Left lung (tissue), 10 donors: ENCODE results near the gene METAP1. TPM values are rescaled to one million over a fixed set of nuclear protein-coding genes. Genes with fewer than 3 reads are reported as not detected.
"Not testable (repeated sequence)": the region's sequence is repeated elsewhere in the genome, so short reads cannot be mapped to it uniquely, and the experiment has no call there.

Experiments used
- ATAC-seq: fragments of 200-7000 bp; cut with Tn5 transposase; one replicate; pipeline ENCODE4 v1.9.1; 2020; ENCODE audit warnings: moderate library complexity
- DNase-seq, 4 donors: peaks; one replicate each; pipeline ENCODE4 v3.0.0-alpha.2; 2013 to 2020
- H3K27ac ChIP-seq, 2 donors: fragments of 200-600 bp; sonication (generic) in 1 of 2; one replicate each; pipeline versions ENCODE4 v1.5.0 to v1.8.0; 2020 to 2021
- H3K27me3 ChIP-seq, 2 donors: fragments of 200-600 bp; sonication (generic) in 1 of 2; one replicate each; pipeline versions ENCODE4 v1.5.0 to v1.8.0; 2020 to 2021
- H3K36me3 ChIP-seq, 2 donors: fragments of 200-600 bp; sonication (generic) in 1 of 2; one replicate each; pipeline versions ENCODE4 v1.5.0 to v1.8.0; 2020 to 2021
- H3K4me1 ChIP-seq, 2 donors: fragments of 200-600 bp; one replicate each; pipeline ENCODE4 v1.8.0; 2021
- H3K4me3 ChIP-seq, 2 donors: fragments of 200-600 bp; sonication (generic) in 1 of 2; one replicate each; pipeline versions ENCODE4 v1.5.0 to v1.8.0; 2020 to 2021; ENCODE audit warnings: mild to moderate bottlenecking in 1 of 2
- H3K9me3 ChIP-seq, 2 donors: fragments of 200-600 bp; sonication (generic) in 1 of 2; one replicate each; pipeline versions ENCODE4 v1.5.0 to v1.8.0; 2020 to 2021
- CTCF ChIP-seq, 2 donors: fragments of 200-600 bp; sonication (generic) in 1 of 2; IDR thresholded peaks; one replicate each; pipeline versions ENCODE4 v1.5.0 to v1.8.0; 2021; ENCODE audit warnings: antibody characterized with exemption in 2 of 2
- intact Hi-C, 2 donors: fragments of 100-400 bp; cut with DNase I; formaldehyde crosslinking; loops; one replicate each; pipeline versions ENCODE4 v1.11.2 to v1.14.2; 2022
- microRNA-seq, 2 donors: library from miRNA; unstranded; fragments of <30 nt; microRNA quantifications; one replicate each; pipeline ENCODE4, GENCODE V29; 2019
- polyA plus RNA-seq, 6 donors: library from polyadenylated mRNA; unstranded; fragments of 120-200 nt; gene quantifications; one replicate each; pipeline ENCODE4 v1.2.1, GENCODE V29; 2013; ENCODE audit not compliant: insufficient read length in 6 of 6
- total RNA-seq, 2 donors: library from RNA; stranded (reverse); fragmentation: NEBNext Ultra II Directional; extraction: Animal tissue kit (Norgen Biotek cat#: 25700); gene quantifications; one replicate each; pipeline ENCODE4 v1.2.1, GENCODE V29; 2021
- donor health status: DM: no; HTN: yes; CAD: no.
- donor health status: DM: no; HTN: no; CAD: no.

Gene METAP1
- total and polyA plus RNA-seq, 8 donors, result 31.5 to 73.1 (median 61.5) TPM

- no peak for ATAC-seq
- intact Hi-C loops, result no loop called here
- TF ChIP-seq CTCF (IDR thresholded peaks at IDR 0.05), result no peak
Measured at GRCh38 chr4:99102634-99103033, 107.1 kb downstream of the METAP1 start.

GRCh38 chr4:99103166-99103565 is 107.6 kb downstream of the METAP1 start:
- no peak overlapping the region for H3K4me3 ChIP-seq
- TF ChIP-seq CTCF (IDR thresholded peaks at IDR 0.05), result no peak
- ATAC-seq, result no peak
- H3K27me3 ChIP-seq, result no peaks in the 10 kb centered on the region
- no peaks in the 10 kb centered on the region for H3K4me1 ChIP-seq
- intact Hi-C loops, result no loop called here
- no peaks in the 10 kb centered on the region for H3K36me3 ChIP-seq
- DNase-seq, result no peak
- H3K9me3 ChIP-seq, result no peaks in the 10 kb centered on the region
- no peak overlapping the region for H3K27ac ChIP-seq

More at GRCh38 chr4:99102634-99103033, 107.1 kb downstream of the METAP1 start:
- Histone ChIP-seq H3K27ac (no peak overlapping the region), H3K9me3 (no peaks in the 10 kb centered on the region), H3K4me3 (no peak overlapping the region), H3K36me3 (no peaks in the 10 kb centered on the region), H3K27me3 (no peaks in the 10 kb centered on the region), H3K4me1 (no peaks in the 10 kb centered on the region)
- DNase-seq, result no peak

GRCh38 chr4:99104153-99104552 is 108.6 kb downstream of the METAP1 start:
- TF ChIP-seq CTCF (IDR thresholded peaks at IDR 0.05), result no peak
- H3K4me3 ChIP-seq, result no peak overlapping the region
- ATAC-seq, result no peak
- H3K27ac ChIP-seq, result no peak overlapping the region
- H3K36me3 ChIP-seq, result no peaks in the 10 kb centered on the region
- intact Hi-C loops, result no loop called here
- DNase-seq, result no peak
- H3K27me3 ChIP-seq, result no peaks in the 10 kb centered on the region
- no peaks in the 10 kb centered on the region for H3K4me1 ChIP-seq
- no peaks in the 10 kb centered on the region for H3K9me3 ChIP-seq

- H3K36me3 ChIP-seq, intact Hi-C loops, H3K9me3 ChIP-seq, H3K4me3 ChIP-seq, H3K27me3 ChIP-seq, H3K27ac ChIP-seq, H3K4me1 ChIP-seq, DNase-seq, ATAC-seq: not testable (repeated sequence)
Measured at GRCh38 chr4:99109286-99109685, 113.8 kb downstream of the METAP1 start.

Small RNAs within 50 kb of the gene (microRNA-seq; reads per million reads assigned to microRNA genes)
- 1.2 to 1.3 reads per million in 2 donors for gene MIR3684

Other genes with a start within 250 kb of the METAP1 start
- gene EIF4E, start 66.6 kb upstream of the METAP1 start, total RNA-seq, result 10 to 100 TPM; 78.8 to 78.9 TPM
- 100 to 1,000 TPM in 5 of 6 donors, 10 to 100 TPM in 1; 95.0 to 114 (median 105) TPM for gene EIF4E, start 66.6 kb upstream of the METAP1 start, polyA plus RNA-seq
- 100 to 1,000 TPM; 152 to 160 TPM for gene ADH5, start 93.1 kb downstream of the METAP1 start, total RNA-seq
- 100 to 1,000 TPM; 233 to 305 (median 257) TPM for gene ADH5, start 93.1 kb downstream of the METAP1 start, polyA plus RNA-seq
- gene ADH4, start 148.6 kb downstream of the METAP1 start, total RNA-seq, result not detected
- gene ADH4, start 148.6 kb downstream of the METAP1 start, polyA plus RNA-seq, result 1 to 10 TPM in 5 of 6 donors, under 1 TPM in 1; 0.48 to 2.0 (median 1.5) TPM
- gene ADH6, start 223.5 kb downstream of the METAP1 start, total RNA-seq, result not detected
- gene ADH6, start 223.5 kb downstream of the METAP1 start, polyA plus RNA-seq, result 10 to 100 TPM; 11.8 to 23.6 (median 16.0) TPM